ENCODE data around the gene TAB3. TPM values are rescaled to one million over a fixed set of nuclear protein-coding genes. Genes with fewer than 3 reads are reported as not detected.

Gene TAB3
- total and polyA plus RNA-seq, 10 of the 15 experiments (the other 5 are each of a cell fraction or from before 2014, with no cell fraction given), result 1.7 to 22.1 (median 9.1) TPM

GRCh38 chrX:30930679-30931078 is 41.6 kb upstream of the TAB3 start (continued):
- TF ChIP-seq TCF7 (IDR thresholded peaks at IDR 0.05; ENCODE audit: borderline replicate concordance) (no peak), ZNF217 (IDR thresholded peaks at IDR 0.05) (no peak), ZBTB4 (CRISPR knock-in tag; IDR thresholded peaks at IDR 0.05) (no peak), POLR2AphosphoS2 (IDR thresholded peaks at IDR 0.05; ENCODE audit: low read depth, low read length) (no peak)

GRCh38 chrX:30930143-30930542 is 41.1 kb upstream of the TAB3 start:
- POLR2A ChIA-PET, result no interaction called here
- TF ChIP-seq ASH2L (IDR thresholded peaks at IDR 0.05; ENCODE audit: borderline replicate concordance, low read depth), result no peak
- no peak for TF ChIP-seq RAD51 (IDR thresholded peaks at IDR 0.05)
- TF ChIP-seq PRDM15 (CRISPR knock-in tag; IDR thresholded peaks at IDR 0.05), result no peak
- TF ChIP-seq IKZF2 (IDR thresholded peaks at IDR 0.05), result no peak
- no peak for TF ChIP-seq ZNF207 (IDR thresholded peaks at IDR 0.05; ENCODE audit: borderline replicate concordance)
- TF ChIP-seq PAX5 (IDR thresholded peaks at IDR 0.05; ENCODE audit: borderline replicate concordance, low read depth, low read length), result no peak
- TF ChIP-seq HSF1 (IDR thresholded peaks at IDR 0.05; ENCODE audit: low read depth, low read length), result no peak

More at GRCh38 chrX:30930143-30930542, 41.1 kb upstream of the TAB3 start:
- ChIA-PET CTCF (no interaction called here), RAD21 (ENCODE audit: unreplicated experiment) (no interaction called here), SMC1A (ENCODE audit: uncharacterized antibody, unreplicated experiment) (no interaction called here)
- Histone ChIP-seq H3K9ac (ENCODE audit: control insufficient read depth, insufficient read depth, low read length) (no peak overlapping the region), H3K27ac (ENCODE audit: control insufficient read depth, insufficient read depth) (no peak overlapping the region), H3K4me3 (no peak overlapping the region), H3K27me3 (replicated peaks in 1 of 2; ENCODE audit: control insufficient read depth in 2 of 2, insufficient read depth in 2 of 2, low read length in 1 of 2) (no peaks in the 10 kb centered on the region; a peak in 1 of 4 replicates), H3K4me2 (ENCODE audit: control insufficient read depth, insufficient read depth) (no peak overlapping the region), H4K20me1 (ENCODE audit: control insufficient read depth, insufficient read depth) (no peaks in the 10 kb centered on the region), H3K36me3 (ENCODE audit: control insufficient read depth in 2 of 2, insufficient read depth in 2 of 2, low read length in 1 of 2) (no peaks in the 10 kb centered on the region), H3K4me1 (ENCODE audit: control insufficient read depth, insufficient read depth, low read length) (no peaks in the 10 kb centered on the region), H2AFZ (ENCODE audit: control insufficient read depth, low read depth, low read length) (no peak overlapping the region), H3K79me2 (ENCODE audit: control insufficient read depth, insufficient read depth, low read length) (no peaks in the 10 kb centered on the region), H3K9me3 (replicated peaks; ENCODE audit: control insufficient read depth, insufficient read depth, low read length) (no peaks in the 10 kb centered on the region; the same call in 2 of the 3 replicates)
- intact Hi-C loops (cut with micrococcal nuclease; ENCODE audit: unreplicated experiment), result no loop called here
- DNase-seq (ENCODE audit: low read depth, low spot score) (no peak), ATAC-seq (no peak), FAIRE-seq (no peak)
- in situ Hi-C loops (cut with MboI), result no loop called here
- WGBS (ENCODE audit: insufficient coverage, insufficient replicate concordance, low lambda C conversion rate, missing lambda C conversion rate), result no CpG with 5 or more reads among the region's 1 CpG
- BruUV-seq (replicated peaks), result no TSS peak

Data from GM12878 (cell line).